GDM1 (cell line): ENCODE measurements around the gene PHKG1.
"Not testable (repeated sequence)": the region's sequence is repeated elsewhere in the genome, so short reads cannot be mapped to it uniquely, and the experiment has no call there.

Source experiments
- DNase-seq: peaks from one replicate; lab custom pipeline; 2025; lab: John Stamatoyannopoulos, UW

The PHKG1 gene

GRCh38 chr7:56045758-56046157, 47.0 kb downstream of the PHKG1 start:
- DNase-seq, result not testable (repeated sequence)

DNA sequence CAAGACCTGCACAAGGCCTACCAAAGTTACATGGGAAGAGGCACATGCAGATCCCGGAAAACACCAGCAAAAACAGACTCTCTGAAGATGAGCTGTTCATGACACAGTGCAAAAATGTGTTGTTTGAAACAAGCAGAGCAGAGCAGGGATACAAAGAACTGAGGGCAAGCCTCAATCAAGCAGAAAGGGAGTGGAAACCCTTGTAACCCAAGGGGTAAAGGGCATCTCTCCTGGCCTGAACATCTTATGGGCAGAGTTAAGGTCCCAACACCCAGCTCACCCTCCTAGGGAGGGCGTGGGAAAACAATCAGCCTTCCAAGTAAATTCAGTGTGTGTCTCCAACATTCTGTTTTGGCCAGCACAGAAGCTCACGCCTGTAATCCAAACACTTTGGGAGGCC, 52.0 kb downstream of the PHKG1 start:
- no peak for DNase-seq

DNA sequence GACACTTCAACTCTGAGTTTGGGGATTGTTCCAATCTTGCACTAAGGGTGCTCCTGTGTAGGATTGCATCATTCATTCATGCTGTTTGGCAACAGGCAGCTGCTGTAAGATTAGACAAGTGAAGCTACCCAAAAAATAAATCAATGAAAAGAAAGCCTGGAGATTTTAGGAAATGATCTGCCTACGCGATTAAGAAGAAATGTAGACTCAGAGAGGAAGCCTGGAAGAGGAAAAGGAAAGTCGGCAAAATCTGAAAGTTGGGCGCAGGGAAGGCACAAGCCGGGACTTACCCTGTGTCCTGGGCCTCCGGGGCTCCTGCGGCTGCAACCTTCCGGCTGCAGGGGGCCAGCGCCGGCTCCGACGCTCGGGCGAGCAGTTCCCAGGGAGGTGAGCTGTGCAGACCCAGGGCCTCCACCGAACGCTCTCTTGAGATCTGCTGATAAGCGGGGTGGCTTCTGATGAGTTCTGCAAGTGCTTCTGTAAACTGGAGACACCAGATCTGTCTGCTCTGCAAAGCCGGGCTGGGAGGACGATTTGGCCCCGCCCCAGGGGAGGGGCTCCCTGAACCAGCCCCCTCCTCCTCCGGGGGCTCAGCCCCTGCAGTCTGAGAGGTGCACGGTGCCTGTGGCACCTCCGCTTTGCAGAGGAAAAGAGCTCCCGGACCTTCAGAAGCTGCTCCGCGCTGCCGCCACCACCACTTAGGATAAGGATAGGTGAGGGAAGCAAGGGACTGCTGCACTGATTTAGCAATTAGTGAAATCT, 58.9 kb downstream of the PHKG1 start:
- peak; percentile 48 for DNase-seq

GRCh38 chr7:56032578-56032977, 60.2 kb downstream of the PHKG1 start:
- not testable (repeated sequence) for DNase-seq

DNA sequence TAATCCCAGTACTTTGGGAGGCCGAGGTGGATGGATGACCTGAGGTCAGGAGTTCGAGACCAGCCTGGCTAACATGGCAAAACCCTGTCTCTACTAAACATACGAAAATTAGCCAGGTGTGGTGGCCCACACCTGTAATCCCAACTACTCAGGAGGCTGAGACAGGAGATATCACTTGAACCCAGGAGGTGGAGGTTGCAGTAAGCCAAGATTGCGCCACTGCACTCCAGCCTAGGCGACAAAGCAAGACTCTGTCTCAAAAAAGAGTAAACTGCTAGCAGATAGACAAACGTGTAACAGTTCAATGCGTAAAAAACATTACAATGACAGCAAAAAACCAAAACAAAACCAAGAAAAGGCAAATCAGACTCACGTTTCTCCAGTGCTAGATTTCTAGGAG, 61.2 kb downstream of the PHKG1 start:
- not testable (repeated sequence) for DNase-seq

GRCh38 chr7:56030340-56030739, 62.4 kb downstream of the PHKG1 start:
- DNase-seq, result no peak
